B cell (primary cell): Measurements from ENCODE around the gene BIRC7. TPM values are rescaled to one million over a fixed set of nuclear protein-coding genes. Genes with fewer than 3 reads are reported as not detected.

Experiments used
- ATAC-seq: fragments of 200-7000 bp; cut with Tn5 transposase; one replicate; pipeline ENCODE4 v1.10.0; 2021; ENCODE audit warnings: low read depth, mild to moderate bottlenecking, moderate number of reproducible peaks, moderate library complexity
- CTCF ChIA-PET: fragments of 350-600 bp; sonication (Branson Sonifier 250); formaldehyde crosslinking; loops from one replicate; lab custom pipeline; 2021; ENCODE audit warnings: antibody characterized with exemption, inconsistent platforms; lab: Charles Lee
- POLR2A ChIA-PET: fragments of 350-600 bp; sonication (Branson Sonifier 250); formaldehyde crosslinking; loops from one replicate; lab custom pipeline; 2021; ENCODE audit warnings: antibody characterized with exemption; lab: Charles Lee
- DNase-seq: peaks from one replicate; pipeline ENCODE4 v3.0.0; 2013
- H2AFZ ChIP-seq: 2 replicates; pipeline ENCODE4 v1.6.1; 2012; ENCODE audit warnings: mild to moderate bottlenecking, low read depth, low read length; ENCODE audit not compliant: insufficient read depth, poor library complexity, severe bottlenecking
- H3K27ac ChIP-seq, 2 donors: 1 replicate in 1 of 2; 2 replicates in 1 of 2; pipeline ENCODE4 v1.5.1; 2012 to 2013; ENCODE audit warnings: low read length in 2 of 2, mild to moderate bottlenecking in 2 of 2, moderate library complexity in 1 of 2
- H3K27me3 ChIP-seq, 4 experiments: fragments of 200-600 bp in 1 of 4; sonication (generic) in 1 of 4; replicated peaks in 1 of 4; 1 replicate in 2 of 4; 2 replicates in 2 of 4; pipeline versions ENCODE4 v1.6.1 to v1.7.0; 2013 to 2016; ENCODE audit warnings: low read length in 3 of 4, mild to moderate bottlenecking in 2 of 4, mixed read lengths in 1 of 4, moderate library complexity in 1 of 4; ENCODE audit not compliant: insufficient read depth in 4 of 4, control insufficient read depth in 3 of 4; ENCODE audit errors: control extremely low read depth in 1 of 4
- H3K36me3 ChIP-seq, 2 experiments: replicated peaks in 1 of 2; 1 replicate in 1 of 2; 2 replicates in 1 of 2; pipeline versions ENCODE4 v1.6.1 to v1.7.1; 2013; ENCODE audit warnings: low read length in 1 of 2; ENCODE audit not compliant: insufficient read depth in 2 of 2, control insufficient read depth in 1 of 2; ENCODE audit errors: control extremely low read depth in 1 of 2, extremely low read depth in 1 of 2
- H3K4me1 ChIP-seq, 2 donors: fragments of 200-600 bp in 1 of 2; sonication (generic) in 1 of 2; 1 replicate in 1 of 2; 2 replicates in 1 of 2; pipeline versions ENCODE4 v1.5.1 to v1.6.1; 2013 to 2017; ENCODE audit warnings: low read length in 2 of 2; ENCODE audit not compliant: control insufficient read depth in 2 of 2, insufficient read depth in 2 of 2
- H3K4me2 ChIP-seq: replicated peaks from 2 replicates; pipeline ENCODE3; 2012; ENCODE audit warnings: mild to moderate bottlenecking, low read depth, low read length; ENCODE audit not compliant: poor library complexity, severe bottlenecking
- H3K4me3 ChIP-seq, 5 experiments: fragments of 200-600 bp in 1 of 5; sonication (generic) in 1 of 5; 1 replicate in 3 of 5; 2 replicates in 2 of 5; pipeline versions ENCODE4 v1.5.1 to v1.7.0; 2011 to 2016; ENCODE audit warnings: low read length in 4 of 5, mild to moderate bottlenecking in 4 of 5, low read depth in 2 of 5, control low read depth in 1 of 5, moderate library complexity in 1 of 5; ENCODE audit not compliant: insufficient read depth in 1 of 5; ENCODE audit errors: control extremely low read depth in 1 of 5, extremely low read depth in 1 of 5
- H3K79me2 ChIP-seq: fragments of 200-600 bp; sonication (generic); one replicate; pipeline ENCODE4 v1.6.0; 2016; ENCODE audit warnings: low read length; ENCODE audit not compliant: control insufficient read depth, insufficient read depth
- H3K9ac ChIP-seq: fragments of 200-600 bp; sonication (generic); 2 replicates; pipeline ENCODE4 v1.6.1; 2017; ENCODE audit warnings: mild to moderate bottlenecking, low read length, moderate library complexity
- H3K9me3 ChIP-seq, 3 donors: one replicate each; pipeline versions ENCODE4 v1.6.1 to v1.7.1; 2013; ENCODE audit warnings: low read length in 2 of 3; ENCODE audit not compliant: control insufficient read depth in 2 of 3, insufficient read depth in 1 of 3; ENCODE audit errors: control extremely low read depth in 1 of 3
- H4K20me1 ChIP-seq: 2 replicates; pipeline ENCODE4 v1.6.0; 2012; ENCODE audit warnings: mild to moderate bottlenecking, low read length; ENCODE audit not compliant: insufficient read depth, control insufficient read depth, poor library complexity, severe bottlenecking
- H3K27ac Mint-ChIP-seq: one replicate; pipeline ENCODE4 v1.8.0; 2021; ENCODE audit warnings: mixed read lengths
- H3K27me3 Mint-ChIP-seq: one replicate; pipeline ENCODE4 v1.8.0; 2021; ENCODE audit warnings: mixed read lengths
- H3K4me1 Mint-ChIP-seq: one replicate; pipeline ENCODE4 v1.8.0; 2021; ENCODE audit warnings: mixed read lengths
- H3K4me3 Mint-ChIP-seq: one replicate; pipeline ENCODE4 v1.8.0; 2021; ENCODE audit warnings: mixed read lengths
- H3K9me3 Mint-ChIP-seq: one replicate; pipeline ENCODE4 v1.8.0; 2022; ENCODE audit warnings: mixed read lengths; ENCODE audit not compliant: insufficient read depth
- CTCF ChIP-seq: fragments of 200-600 bp; IDR thresholded peaks from one replicate; pipeline ENCODE4 v1.8.0; 2022; ENCODE audit warnings: antibody characterized with exemption, mild to moderate bottlenecking
- EZH2 ChIP-seq: IDR thresholded peaks from 2 replicates; pipeline ENCODE4 v1.6.1; 2012; ENCODE audit warnings: borderline replicate concordance, low read depth, mild to moderate bottlenecking, moderate library complexity, low read length; ENCODE audit not compliant: insufficient read depth, poor library complexity, severe bottlenecking
- WGBS: methylation state at CpG from one replicate; pipeline ENCODE4 v1.1.5; 2013; ENCODE audit warnings: missing lambda C conversion rate; ENCODE audit not compliant: insufficient coverage; 5-methylcytosine and 5-hydroxymethylcytosine counted together
- intact Hi-C: fragments of 100-400 bp; cut with micrococcal nuclease; formaldehyde crosslinking; loops from one replicate; pipeline ENCODE4 v1.10.0; 2022
- polyA plus RNA-seq: library from polyadenylated mRNA; depleted of rRNA; stranded (reverse); fragments of >200 nt; gene quantifications from 2 replicates; pipeline ENCODE4 v1.2.3, GENCODE V29; 2012
- total RNA-seq, 2 donors: library from RNA; stranded (reverse); fragments of 120-200 nt in 1 of 2; gene quantifications; 1 replicate in 1 of 2; 2 replicates in 1 of 2; pipeline versions ENCODE4 v1.2.3 to v1.2.4, GENCODE V29; 2013 to 2022

Gene BIRC7
- total and polyA plus RNA-seq, 2 donors (not counting 1 experiment from before 2014, with no cell fraction given), result 0.12 TPM; not detected in 1

GRCh38 chr20:63233061-63233344 is 2.7 kb upstream of the BIRC7 start:
- CTCF ChIA-PET, result interaction anchor here (4.7 kb wide), 1 partner anchor 9 kb away, joined by 35 read pairs; no protein-coding TSS in a partner anchor
- POLR2A ChIA-PET, result no interaction called here
- Mint-ChIP-seq H3K27me3 (peaks cover 45% of the 10 kb centered on the region), H3K4me1 (peaks cover 3% of the 10 kb centered on the region), H3K4me3 (no peak overlapping the region), H3K27ac (no peak overlapping the region), H3K9me3 (no peaks in the 10 kb centered on the region)
- Histone ChIP-seq H3K36me3 (no peaks in the 10 kb centered on the region), H3K4me3 (no peak overlapping the region), H3K27ac (no peak overlapping the region), H3K4me2 (no peak overlapping the region), H3K9ac (no peak overlapping the region), H3K9me3 (peaks cover 0 to 13% (median 0%) of the 10 kb centered on the region in 3 donors), H3K79me2 (no peaks in the 10 kb centered on the region), H2AFZ (no peak overlapping the region), H3K27me3 (peaks cover 0 to 52% (median 13%) of the 10 kb centered on the region in 4 experiments), H4K20me1 (no peaks in the 10 kb centered on the region), H3K4me1 (peaks cover 0 to 4% of the 10 kb centered on the region in 2 donors)
- WGBS, result 92% methylated on average over 2 of the region's 3 CpGs
- DNase-seq, result no peak
- TF ChIP-seq CTCF, result no peak
- TF ChIP-seq EZH2, result no peak
- intact Hi-C loops, result no loop called here
- no peak for ATAC-seq

- Mint-ChIP-seq H3K4me1 (peaks cover 3% of the 10 kb centered on the region), H3K27me3 (peaks cover 39% of the 10 kb centered on the region), H3K4me3 (no peak overlapping the region), H3K27ac (no peak overlapping the region), H3K9me3 (no peaks in the 10 kb centered on the region)
- 88% methylated on average over 14 of the region's 17 CpGs for WGBS
- ChIA-PET POLR2A (no interaction called here), CTCF (interaction anchor here (4.7 kb wide), 1 partner anchor 10 kb away, joined by 35 read pairs; no protein-coding TSS in a partner anchor)
- H3K4me1 ChIP-seq, result peaks cover 0 to 4% of the 10 kb centered on the region in 2 donors
- DNase-seq, result no peak
- no peaks in the 10 kb centered on the region for H3K79me2 ChIP-seq
- peaks cover 0 to 48% (median 13%) of the 10 kb centered on the region in 4 experiments for H3K27me3 ChIP-seq
- TF ChIP-seq CTCF (no peak), EZH2 (no peak)
- intact Hi-C loops, result no loop called here
- H3K4me3 ChIP-seq, result no peak overlapping the region
- H3K27ac ChIP-seq, result no peak overlapping the region
- peaks cover 0 to 13% (median 0%) of the 10 kb centered on the region in 3 donors for H3K9me3 ChIP-seq
- H4K20me1 ChIP-seq, result no peaks in the 10 kb centered on the region
- H3K4me2 ChIP-seq, result no peak overlapping the region
- no peak for ATAC-seq
- H3K36me3 ChIP-seq, result no peaks in the 10 kb centered on the region
- no peak overlapping the region for H3K9ac ChIP-seq
- H2AFZ ChIP-seq, result no peak overlapping the region
Measured at GRCh38 chr20:63233924-63234323, 1.8 kb upstream of the BIRC7 start.
